ENCODE data around the gene MAVS. TPM values are rescaled to one million over a fixed set of nuclear protein-coding genes. Genes with fewer than 3 reads are reported as not detected.

Gene MAVS
- total and polyA plus RNA-seq, 2 donors (not counting 3 experiments of a cell fraction or from before 2014, with no cell fraction given): 18.8 to 40.7 TPM

DNA sequence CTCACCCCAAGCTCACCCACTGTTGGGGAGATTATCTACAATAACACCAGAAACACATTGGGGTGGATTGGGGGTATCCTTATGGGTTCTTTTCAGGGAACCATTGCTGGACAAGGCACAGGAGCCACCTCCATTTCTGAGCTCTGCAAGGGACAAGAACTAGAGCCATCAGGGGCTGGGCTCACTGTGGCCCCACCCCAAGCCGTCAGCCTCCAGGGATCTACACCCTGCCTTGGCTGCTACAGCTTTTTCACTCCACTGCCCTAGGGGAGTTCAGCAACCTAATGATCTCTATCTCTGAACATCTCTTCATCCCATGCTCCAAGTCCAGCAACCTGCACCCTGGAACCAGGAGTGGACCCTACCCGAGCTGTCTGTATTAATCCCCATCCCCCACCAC is 21.2 kb downstream of the MAVS start:
- no peak for FAIRE-seq
- TF ChIP-seq POLR2A (IDR thresholded peaks at IDR 0.05; ENCODE audit: low read depth, low read length) (no peak), EZH2 (IDR thresholded peaks at IDR 0.05; ENCODE audit: borderline replicate concordance, low read depth, low read length, severe bottlenecking) (no peak), MYC (IDR thresholded peaks at IDR 0.05; ENCODE audit: low read depth, low read length) (no peak), GATA2 (IDR thresholded peaks at IDR 0.05; ENCODE audit: insufficient read depth, insufficient read length, low read depth, low read length) (no peak), POLR2AphosphoS5 (IDR thresholded peaks at IDR 0.05; ENCODE audit: insufficient read depth, low read depth, low read length) (no peak), JUN (IDR thresholded peaks at IDR 0.05; ENCODE audit: borderline replicate concordance, insufficient read depth, insufficient read length, low read depth) (no peak), FOS (IDR thresholded peaks at IDR 0.05; ENCODE audit: borderline replicate concordance, insufficient read depth, low read length) (no peak)
- TF ChIP-seq, protein P1, sequence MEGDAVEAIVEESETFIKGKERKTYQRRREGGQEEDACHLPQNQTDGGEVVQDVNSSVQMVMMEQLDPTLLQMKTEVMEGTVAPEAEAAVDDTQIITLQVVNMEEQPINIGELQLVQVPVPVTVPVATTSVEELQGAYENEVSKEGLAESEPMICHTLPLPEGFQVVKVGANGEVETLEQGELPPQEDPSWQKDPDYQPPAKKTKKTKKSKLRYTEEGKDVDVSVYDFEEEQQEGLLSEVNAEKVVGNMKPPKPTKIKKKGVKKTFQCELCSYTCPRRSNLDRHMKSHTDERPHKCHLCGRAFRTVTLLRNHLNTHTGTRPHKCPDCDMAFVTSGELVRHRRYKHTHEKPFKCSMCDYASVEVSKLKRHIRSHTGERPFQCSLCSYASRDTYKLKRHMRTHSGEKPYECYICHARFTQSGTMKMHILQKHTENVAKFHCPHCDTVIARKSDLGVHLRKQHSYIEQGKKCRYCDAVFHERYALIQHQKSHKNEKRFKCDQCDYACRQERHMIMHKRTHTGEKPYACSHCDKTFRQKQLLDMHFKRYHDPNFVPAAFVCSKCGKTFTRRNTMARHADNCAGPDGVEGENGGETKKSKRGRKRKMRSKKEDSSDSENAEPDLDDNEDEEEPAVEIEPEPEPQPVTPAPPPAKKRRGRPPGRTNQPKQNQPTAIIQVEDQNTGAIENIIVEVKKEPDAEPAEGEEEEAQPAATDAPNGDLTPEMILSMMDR (IDR thresholded peaks at IDR 0.05; ENCODE audit: extremely low read depth in 1 of 2, insufficient read depth in 1 of 2, low read depth in 1 of 2, low read length in 2 of 2): no peak
- TF ChIP-seq, protein P2, sequence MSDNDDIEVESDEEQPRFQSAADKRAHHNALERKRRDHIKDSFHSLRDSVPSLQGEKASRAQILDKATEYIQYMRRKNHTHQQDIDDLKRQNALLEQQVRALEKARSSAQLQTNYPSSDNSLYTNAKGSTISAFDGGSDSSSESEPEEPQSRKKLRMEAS (IDR thresholded peaks at IDR 0.05; ENCODE audit: insufficient read depth, insufficient read length): no peak
- Histone ChIP-seq H3K9ac (replicated peaks; ENCODE audit: extremely low read depth, insufficient read depth, low read length) (no peak overlapping the region), H3K79me2 (ENCODE audit: control insufficient read depth, insufficient read depth, low read length) (no peaks in the 10 kb centered on the region), H3K4me2 (ENCODE audit: insufficient read depth, low read length) (no peak overlapping the region), H4K20me1 (replicated peaks; ENCODE audit: control insufficient read depth, extremely low read depth, insufficient read depth, low read length) (no peaks in the 10 kb centered on the region), H3K9me1 (replicated peaks; ENCODE audit: control insufficient read depth, extremely low read depth, insufficient read depth, low read length) (no peaks in the 10 kb centered on the region), H3K4me3 (replicated peaks in 1 of 3; ENCODE audit: insufficient read depth in 1 of 3, low read depth in 1 of 3, low read length in 3 of 3) (no peak overlapping the region), H3K27me3 (ENCODE audit: control insufficient read depth in 2 of 2, insufficient read depth in 2 of 2, low read length in 2 of 2) (no peaks in the 10 kb centered on the region), H2AFZ (ENCODE audit: low read depth, low read length) (no peak overlapping the region), H3K9me3 (replicated peaks; ENCODE audit: control insufficient read depth, insufficient read depth, low read length) (no peaks in the 10 kb centered on the region), H3K4me1 (ENCODE audit: control insufficient read depth, extremely low read depth, insufficient read depth, low read length) (no peaks in the 10 kb centered on the region), H3K27ac (ENCODE audit: insufficient read depth, low read depth, low read length) (no peak overlapping the region), H3K36me3 (ENCODE audit: control insufficient read depth in 2 of 2, extremely low read depth in 1 of 2, insufficient read depth in 2 of 2, low read length in 2 of 2) (peaks cover 11 to 50% of the 10 kb centered on the region in 2 experiments)
- intact Hi-C loops (cut with micrococcal nuclease) (no loop called here), dilution Hi-C loops (cut with MboI; ENCODE audit: extremely low pct_ligation_motif_present, low sequenced_read_pairs) (no loop called here)
- DNase-seq (ENCODE audit: low read depth, low spot score): no peak
- CTCF ChIA-PET: interaction anchor here (0.6 to 2.1 kb wide), 4 partner anchors 8 to 217 kb away, joined by 3 to 12 read pairs (median 4); no protein-coding TSS in a partner anchor
- BruUV-seq (replicated peaks): no TSS peak
- POLR2A ChIA-PET: no interaction called here
